Activated gamma-delta T cell treated with Interleukin-2 at 50 U/mL for 16 hours (primary cell): Measurements from ENCODE around the gene RASSF3.

Experiments
- DNase-seq: peaks from one replicate; pipeline ENCODE4 v3.0.0-alpha.2; 2020

Gene RASSF3

GRCh38 chr12:64696080-64696741 lies 85.9 kb downstream of the RASSF3 start:
- DNase-seq, result no peak

GRCh38 chr12:64699504-64700115 lies 89.3 kb downstream of the RASSF3 start:
- DNase-seq, result no peak

- DNase-seq, result no peak
Measured at GRCh38 chr12:64700532-64700931, 90.2 kb downstream of the RASSF3 start.

- no peak for DNase-seq
Measured at GRCh38 chr12:64701283-64701682, 91.0 kb downstream of the RASSF3 start.

- DNase-seq, result no peak
Measured at GRCh38 chr12:64706306-64706705, 96.0 kb downstream of the RASSF3 start.

- DNase-seq, result no peak
Measured at GRCh38 chr12:64706857-64707256, 96.6 kb downstream of the RASSF3 start.

GRCh38 chr12:64707362-64707761 lies 97.1 kb downstream of the RASSF3 start:
- DNase-seq, result no peak

- DNase-seq, result no peak
Measured at GRCh38 chr12:64707926-64708325, 97.6 kb downstream of the RASSF3 start.

- no peak for DNase-seq
Measured at GRCh38 chr12:64709429-64709828, 99.1 kb downstream of the RASSF3 start.

GRCh38 chr12:64713376-64713775 lies 103.1 kb downstream of the RASSF3 start:
- no peak for DNase-seq

GRCh38 chr12:64714551-64714968 lies 104.3 kb downstream of the RASSF3 start:
- DNase-seq, result no peak

GRCh38 chr12:64716371-64716770 lies 106.1 kb downstream of the RASSF3 start:
- DNase-seq, result no peak

- DNase-seq, result no peak
Measured at GRCh38 chr12:64716839-64717455, 106.7 kb downstream of the RASSF3 start.

- DNase-seq, result no peak
Measured at GRCh38 chr12:64718649-64719048, 108.4 kb downstream of the RASSF3 start.

- no peak for DNase-seq
Measured at GRCh38 chr12:64720884-64721283, 110.6 kb downstream of the RASSF3 start.

GRCh38 chr12:64722835-64723234 lies 112.5 kb downstream of the RASSF3 start:
- DNase-seq, result no peak

GRCh38 chr12:64723630-64724029 lies 113.3 kb downstream of the RASSF3 start:
- no peak for DNase-seq

- no peak for DNase-seq
Measured at GRCh38 chr12:64724201-64724745, 114.0 kb downstream of the RASSF3 start.

- no peak for DNase-seq
Measured at GRCh38 chr12:64729909-64730587, 119.8 kb downstream of the RASSF3 start.

- DNase-seq, result no peak
Measured at GRCh38 chr12:64730588-64730969, 120.3 kb downstream of the RASSF3 start.

- no peak for DNase-seq
Measured at GRCh38 chr12:64731683-64732082, 121.4 kb downstream of the RASSF3 start.

- no peak for DNase-seq
Measured at GRCh38 chr12:64733857-64734256, 123.6 kb downstream of the RASSF3 start.

- DNase-seq, result no peak
Measured at GRCh38 chr12:64735442-64735841, 125.1 kb downstream of the RASSF3 start.

GRCh38 chr12:64736771-64737170 lies 126.5 kb downstream of the RASSF3 start:
- DNase-seq, result no peak
